ENCODE measurements around the gene ZNF19. TPM values are rescaled to one million over a fixed set of nuclear protein-coding genes. Genes with fewer than 3 reads are reported as not detected.

ZNF19 gene
- total and polyA plus RNA-seq, 2 of the 8 experiments (the other 6 are each of a cell fraction or from before 2014, with no cell fraction given), result 1.5 to 3.5 TPM

- TF ChIP-seq CBX8 (IDR thresholded peaks at IDR 0.05; ENCODE audit: borderline replicate concordance, low read depth, low read length) (no peak), MAFK (IDR thresholded peaks at IDR 0.05; ENCODE audit: low read depth, low read length) (no peak), GTF2F1 (IDR thresholded peaks at IDR 0.05; ENCODE audit: borderline replicate concordance, low read depth, low read length) (0 out of 2 replicates have a peak, but pooled peaks have one; percentile 50), RFX5 (IDR thresholded peaks at IDR 0.05; ENCODE audit: borderline replicate concordance, low read depth, low read length) (no peak), CHD7 (IDR thresholded peaks at IDR 0.05; ENCODE audit: insufficient replicate concordance, low read length) (no peak), BCL11A (IDR thresholded peaks at IDR 0.05; ENCODE audit: low read depth in 2 of 2, low read length in 2 of 2) (no peak), NANOG (IDR thresholded peaks at IDR 0.05; ENCODE audit: insufficient read depth, low read depth, low read length, poor library complexity, severe bottlenecking) (no peak), KDM5A (IDR thresholded peaks at IDR 0.05; ENCODE audit: low read length) (0 out of 2 replicates have a peak, but pooled peaks have one; percentile 49), TBP (IDR thresholded peaks at IDR 0.05; ENCODE audit: low read depth, low read length) (peak; percentile 75; the same call in 1 of the 2 replicates)
Measured at GRCh38 chr16:71484006-71484893, 4.9 kb downstream of the ZNF19 start (continued).

Measured in H1 (cell line).